GM12864 (cell line): ENCODE results near the gene OSM.

ENCODE experiments used
- DNase-seq: peaks from one replicate; pipeline ENCODE4 v3.0.0-alpha.2; 2011; ENCODE audit warnings: low read depth
- H3K4me3 ChIP-seq: 2 replicates; pipeline ENCODE4 v1.5.1; 2011; ENCODE audit warnings: mild to moderate bottlenecking, low read depth, low read length, control low read depth
- TF ChIP-seq, protein P1 (sequence below): IDR thresholded peaks from 2 replicates; pipeline ENCODE4 v1.5.1; 2011; ENCODE audit warnings: low read depth, mild to moderate bottlenecking, moderate library complexity, low read length, control low read depth, inconsistent platforms; ENCODE audit errors: missing control alignments

The OSM gene

DNA sequence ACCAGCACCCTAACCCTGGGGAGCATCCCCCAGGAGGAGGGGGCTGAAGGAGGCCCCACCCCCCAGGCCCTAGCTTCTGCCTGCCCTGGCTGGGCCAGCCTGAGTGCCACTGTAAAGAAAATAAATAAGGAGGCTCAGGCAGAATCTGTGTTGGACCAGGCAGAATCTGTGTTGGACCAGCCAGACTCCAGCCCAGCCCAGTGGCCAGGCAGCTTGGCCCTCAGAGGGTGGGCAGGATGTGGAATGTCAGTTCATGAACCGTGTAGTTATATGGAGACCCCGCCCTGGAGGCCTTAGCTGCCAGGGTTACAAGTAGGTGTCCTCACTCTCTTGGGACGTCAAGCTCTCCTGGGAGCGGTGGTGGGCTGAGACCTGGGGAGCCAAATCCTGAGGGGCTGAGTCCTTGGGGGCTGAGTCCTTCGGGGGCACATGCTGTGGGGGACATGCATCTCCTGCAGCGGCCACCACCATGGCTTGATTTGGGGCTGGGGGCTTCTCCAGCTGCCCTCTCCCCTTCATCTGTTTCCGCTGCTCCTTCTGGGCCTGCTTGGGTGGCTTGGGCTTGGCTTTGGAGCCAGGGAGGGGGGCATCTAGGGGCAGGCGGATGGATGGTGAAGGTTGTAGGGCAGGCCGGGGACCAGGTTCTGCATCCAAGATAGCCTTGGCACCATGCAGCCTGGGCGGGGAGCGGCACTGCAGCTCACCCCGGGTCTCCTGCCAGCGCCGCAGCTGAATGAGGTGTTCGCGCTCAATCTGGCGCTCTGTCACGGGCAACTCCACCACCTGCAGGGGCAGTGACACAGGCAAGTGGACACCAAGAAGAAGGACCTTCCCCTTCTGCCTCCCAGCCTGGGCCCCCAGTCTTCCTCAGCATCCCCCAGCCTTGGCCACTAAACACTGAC, 25.7 kb upstream of the OSM start:
- TF ChIP-seq, protein P1, sequence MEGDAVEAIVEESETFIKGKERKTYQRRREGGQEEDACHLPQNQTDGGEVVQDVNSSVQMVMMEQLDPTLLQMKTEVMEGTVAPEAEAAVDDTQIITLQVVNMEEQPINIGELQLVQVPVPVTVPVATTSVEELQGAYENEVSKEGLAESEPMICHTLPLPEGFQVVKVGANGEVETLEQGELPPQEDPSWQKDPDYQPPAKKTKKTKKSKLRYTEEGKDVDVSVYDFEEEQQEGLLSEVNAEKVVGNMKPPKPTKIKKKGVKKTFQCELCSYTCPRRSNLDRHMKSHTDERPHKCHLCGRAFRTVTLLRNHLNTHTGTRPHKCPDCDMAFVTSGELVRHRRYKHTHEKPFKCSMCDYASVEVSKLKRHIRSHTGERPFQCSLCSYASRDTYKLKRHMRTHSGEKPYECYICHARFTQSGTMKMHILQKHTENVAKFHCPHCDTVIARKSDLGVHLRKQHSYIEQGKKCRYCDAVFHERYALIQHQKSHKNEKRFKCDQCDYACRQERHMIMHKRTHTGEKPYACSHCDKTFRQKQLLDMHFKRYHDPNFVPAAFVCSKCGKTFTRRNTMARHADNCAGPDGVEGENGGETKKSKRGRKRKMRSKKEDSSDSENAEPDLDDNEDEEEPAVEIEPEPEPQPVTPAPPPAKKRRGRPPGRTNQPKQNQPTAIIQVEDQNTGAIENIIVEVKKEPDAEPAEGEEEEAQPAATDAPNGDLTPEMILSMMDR, result no peak
- DNase-seq, result no peak
- H3K4me3 ChIP-seq, result no peak overlapping the region

GRCh38 chr22:30291058-30291892, 24.6 kb upstream of the OSM start:
- DNase-seq, result no peak
- H3K4me3 ChIP-seq, result no peak overlapping the region
- TF ChIP-seq, protein P1, result no peak

DNA sequence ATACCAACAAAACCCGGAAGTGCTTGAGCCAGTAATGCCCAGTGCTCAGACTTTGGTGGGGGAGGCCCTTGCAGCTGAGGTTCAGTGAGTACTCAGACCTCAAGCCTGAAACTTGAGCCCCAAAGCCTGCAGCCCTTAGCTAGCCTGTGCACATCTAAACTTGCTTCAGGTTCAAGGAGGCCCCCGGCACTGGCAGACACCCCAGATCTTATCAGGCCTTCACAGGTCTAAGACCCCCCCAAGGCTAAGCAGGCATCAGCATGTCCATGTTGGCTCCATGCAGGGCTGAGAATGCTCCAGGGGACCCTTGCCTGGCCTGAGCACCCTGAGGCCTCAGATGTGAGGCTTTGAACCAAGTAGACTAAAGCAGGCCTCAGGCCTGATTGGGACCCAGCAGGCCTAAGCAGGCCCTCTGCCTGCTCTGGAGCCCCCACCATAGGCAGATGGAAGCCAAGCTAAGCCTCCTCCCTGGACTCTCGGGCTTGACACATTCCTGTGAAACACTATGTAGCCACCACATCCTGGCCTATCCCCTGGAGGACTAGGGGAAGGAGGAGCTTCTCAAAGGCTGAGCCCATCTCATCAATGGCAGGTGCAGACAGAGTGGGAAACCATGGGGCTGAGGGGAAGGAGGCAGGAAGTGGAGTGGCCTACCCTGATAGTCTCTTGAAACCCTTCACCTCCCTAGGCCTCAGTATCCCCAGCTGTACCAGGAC, 23.8 kb upstream of the OSM start:
- no peak for DNase-seq
- no peak overlapping the region for H3K4me3 ChIP-seq
- TF ChIP-seq, protein P1, result no peak

- peak overlapping the region; percentile 32 for H3K4me3 ChIP-seq
- DNase-seq, result no peak
- TF ChIP-seq, protein P1, result no peak
These were observed 23.3 kb upstream of the OSM start for GRCh38 chr22:30289980-30290313.

DNA sequence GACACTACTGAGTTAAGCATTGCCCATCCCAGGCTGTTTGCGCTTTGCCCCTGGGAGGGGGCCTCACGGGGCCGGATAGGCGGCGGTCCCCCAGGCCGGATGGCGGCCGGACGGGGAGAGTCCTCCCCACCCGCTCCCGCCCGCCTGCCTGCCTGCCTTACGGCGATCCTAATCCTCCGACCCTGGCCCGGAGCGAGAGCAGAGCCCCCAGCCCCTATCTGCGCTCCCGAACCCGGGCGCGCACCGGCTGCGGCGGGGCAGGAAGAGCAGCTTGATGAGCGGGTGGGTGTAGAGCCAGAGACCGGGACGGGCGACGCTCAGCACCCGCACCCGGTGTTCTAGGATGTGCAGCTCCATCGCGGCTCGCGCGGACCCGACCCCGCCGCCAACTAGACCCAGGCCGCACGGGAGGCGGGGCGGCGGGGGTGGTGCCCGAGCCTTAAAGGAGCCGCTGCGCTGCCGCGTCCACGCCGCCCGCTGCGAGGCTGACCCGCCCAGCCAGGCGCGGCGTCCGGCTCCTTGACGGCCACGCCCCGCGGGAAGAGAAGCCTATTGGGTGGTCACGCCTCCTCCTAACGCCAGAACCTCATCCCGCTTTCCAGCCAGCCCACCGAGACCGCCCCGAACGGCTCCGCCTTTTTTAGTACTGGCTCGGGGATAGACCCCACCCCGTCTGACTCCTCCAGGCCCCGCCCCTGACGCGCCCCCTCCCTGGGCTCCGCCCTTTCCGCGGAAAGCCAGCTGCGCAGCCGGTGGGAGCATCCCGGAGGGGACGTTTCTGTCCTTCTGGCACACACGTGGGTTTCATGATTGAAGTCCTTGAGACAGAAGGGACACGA, 22.7 kb upstream of the OSM start, which contains the start of gene CASTOR1:
TSS of gene CASTOR1 (minus strand) at position 365 of the 839 bp plus-strand sequence. CDS start at position 357, 8 bp downstream.
- peak within 1 kb of the TSS; percentile 65 for H3K4me3 ChIP-seq
- TF ChIP-seq, protein P1, result no peak
- peak; percentile 70 for DNase-seq
